ENCODE data around the gene ROR2. TPM values are rescaled to one million over a fixed set of nuclear protein-coding genes. Genes with fewer than 3 reads are reported as not detected.

Gene ROR2
- total RNA-seq, 1 donor from 2014 or later: 0.74 TPM

GRCh38 chr9:91894536-91894935, 55.5 kb downstream of the ROR2 start:
- Histone ChIP-seq H3K4me1 (peaks cover 22% of the 10 kb centered on the region), H3K27ac (replicated peaks) (no peak overlapping the region)
- intact Hi-C loops (cut with micrococcal nuclease): no loop called here

GRCh38 chr9:91894023-91894422, 56.0 kb downstream of the ROR2 start:
- peaks cover 34% of the 10 kb centered on the region for H3K27me3 ChIP-seq (ENCODE audit: low read depth)
- H3K9me3 ChIP-seq (replicated peaks): no peaks in the 10 kb centered on the region
- H3K4me1 ChIP-seq: peaks cover 22% of the 10 kb centered on the region
- TF ChIP-seq CTCF (IDR thresholded peaks at IDR 0.05; ENCODE audit: borderline replicate concordance): no peak
- H3K27ac ChIP-seq (replicated peaks): no peak overlapping the region
- no peak for DNase-seq
- H3K4me3 ChIP-seq: no peak overlapping the region
- no peaks in the 10 kb centered on the region for H3K36me3 ChIP-seq
- intact Hi-C loops (cut with micrococcal nuclease): no loop called here

More at GRCh38 chr9:91894536-91894935, 55.5 kb downstream of the ROR2 start:
- peaks cover 39% of the 10 kb centered on the region for H3K27me3 ChIP-seq (ENCODE audit: low read depth)
- DNase-seq: no peak
- no peak overlapping the region for H3K4me3 ChIP-seq
- no peak for TF ChIP-seq CTCF (IDR thresholded peaks at IDR 0.05; ENCODE audit: borderline replicate concordance)
- H3K36me3 ChIP-seq: no peaks in the 10 kb centered on the region
- H3K9me3 ChIP-seq (replicated peaks): no peaks in the 10 kb centered on the region

- peaks cover 7% of the 10 kb centered on the region for H3K4me1 ChIP-seq
- intact Hi-C loops (cut with micrococcal nuclease): no loop called here
Observed at GRCh38 chr9:91891915-91892314, 58.1 kb downstream of the ROR2 start.

GRCh38 chr9:91890662-91891061, 59.4 kb downstream of the ROR2 start:
- Histone ChIP-seq H3K36me3 (no peaks in the 10 kb centered on the region), H3K27me3 (ENCODE audit: low read depth) (peaks cover 48% of the 10 kb centered on the region), H3K27ac (replicated peaks) (no peak overlapping the region), H3K4me1 (no peaks in the 10 kb centered on the region), H3K9me3 (replicated peaks) (no peaks in the 10 kb centered on the region), H3K4me3 (no peak overlapping the region)
- DNase-seq: no peak
- TF ChIP-seq CTCF (IDR thresholded peaks at IDR 0.05; ENCODE audit: borderline replicate concordance): no peak
- intact Hi-C loops (cut with micrococcal nuclease): no loop called here

More at GRCh38 chr9:91891915-91892314, 58.1 kb downstream of the ROR2 start:
- H3K4me3 ChIP-seq: no peak overlapping the region
- TF ChIP-seq CTCF (IDR thresholded peaks at IDR 0.05; ENCODE audit: borderline replicate concordance): no peak
- no peak overlapping the region for H3K27ac ChIP-seq (replicated peaks)
- H3K9me3 ChIP-seq (replicated peaks): no peaks in the 10 kb centered on the region
- no peak for DNase-seq
- no peaks in the 10 kb centered on the region for H3K36me3 ChIP-seq
- H3K27me3 ChIP-seq (ENCODE audit: low read depth): peaks cover 38% of the 10 kb centered on the region

GRCh38 chr9:91889161-91889911, 60.7 kb downstream of the ROR2 start:
- Histone ChIP-seq H3K27me3 (ENCODE audit: low read depth) (peaks cover 45% of the 10 kb centered on the region), H3K4me1 (no peaks in the 10 kb centered on the region), H3K36me3 (no peaks in the 10 kb centered on the region), H3K27ac (replicated peaks) (no peak overlapping the region), H3K9me3 (replicated peaks) (no peaks in the 10 kb centered on the region), H3K4me3 (no peak overlapping the region)
- TF ChIP-seq CTCF (IDR thresholded peaks at IDR 0.05; ENCODE audit: borderline replicate concordance): no peak
- intact Hi-C loops (cut with micrococcal nuclease): no loop called here
- no peak for DNase-seq

All from left ventricle myocardium inferior (tissue), 1 donor.